ENCODE data around the gene EPHX1.

- no peak for TF ChIP-seq CTCF (IDR thresholded peaks at IDR 0.05)
- no peak for TF ChIP-seq EZH2 (IDR thresholded peaks at IDR 0.05; ENCODE audit: borderline replicate concordance, insufficient read depth, low read depth, low read length, poor library complexity, severe bottlenecking)
These were observed 33.0 kb downstream of the EPHX1 start for GRCh38 chr1:225842788-225843425.
